PFSK-1 (cell line): ENCODE measurements around the gene OPCML.

Experiments used
- FOXP2 ChIP-seq: optimal IDR thresholded peaks from 2 replicates; pipeline ENCODE3; 2011; ENCODE audit warnings: borderline replicate concordance, control low read depth, inconsistent platforms; ENCODE audit not compliant: insufficient read depth; ENCODE audit errors: extremely low read length, extremely low read depth
- POLR2AphosphoS5 ChIP-seq: IDR thresholded peaks from 2 replicates; pipeline ENCODE4 v1.6.1; 2012; ENCODE audit warnings: low read depth, mild to moderate bottlenecking, control low read depth, low read length, moderate library complexity
- SIN3A ChIP-seq: IDR thresholded peaks from 2 replicates; pipeline ENCODE4 v1.6.1; 2012; ENCODE audit warnings: mild to moderate bottlenecking, low read length, moderate library complexity, borderline replicate concordance; ENCODE audit not compliant: insufficient read depth
- TAF1 ChIP-seq: IDR thresholded peaks from 2 replicates; pipeline ENCODE4 v1.6.1; 2012; ENCODE audit warnings: low read length, control low read depth, borderline replicate concordance; ENCODE audit not compliant: insufficient read depth
- TF ChIP-seq, protein P1 (sequence below), 2 experiments: IDR thresholded peaks; 2 replicates each; pipeline versions ENCODE4 v1.6.1 to v1.8.0; 2011 to 2012; ENCODE audit warnings: low read depth in 2 of 2, low read length in 2 of 2, control low read depth in 1 of 2, inconsistent platforms in 1 of 2, mild to moderate bottlenecking in 1 of 2, moderate library complexity in 1 of 2; ENCODE audit not compliant: insufficient read depth in 1 of 2

The OPCML gene

DNA sequence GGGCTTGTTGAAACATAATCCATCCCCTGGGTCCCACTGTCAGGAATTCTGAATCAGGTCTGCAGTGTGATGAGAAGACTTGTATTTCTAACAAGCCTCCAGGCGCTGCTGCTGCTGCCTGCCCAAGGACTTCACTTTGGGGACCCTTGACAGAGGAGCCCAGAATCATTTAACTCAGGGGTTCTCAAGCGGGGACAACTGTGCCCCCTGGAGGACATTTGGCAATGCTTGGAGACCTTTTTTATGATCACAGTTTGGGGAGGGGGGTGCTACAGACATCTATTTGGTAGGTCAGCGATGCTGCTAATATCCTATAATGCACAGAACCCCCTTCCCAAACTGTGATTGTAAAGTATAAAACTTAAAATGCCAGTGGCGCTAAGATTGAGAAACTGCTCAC is 312.8 kb downstream of the OPCML start:
- no peak for TF ChIP-seq POLR2AphosphoS5
- TF ChIP-seq FOXP2, result no peak
- TF ChIP-seq, protein P1, sequence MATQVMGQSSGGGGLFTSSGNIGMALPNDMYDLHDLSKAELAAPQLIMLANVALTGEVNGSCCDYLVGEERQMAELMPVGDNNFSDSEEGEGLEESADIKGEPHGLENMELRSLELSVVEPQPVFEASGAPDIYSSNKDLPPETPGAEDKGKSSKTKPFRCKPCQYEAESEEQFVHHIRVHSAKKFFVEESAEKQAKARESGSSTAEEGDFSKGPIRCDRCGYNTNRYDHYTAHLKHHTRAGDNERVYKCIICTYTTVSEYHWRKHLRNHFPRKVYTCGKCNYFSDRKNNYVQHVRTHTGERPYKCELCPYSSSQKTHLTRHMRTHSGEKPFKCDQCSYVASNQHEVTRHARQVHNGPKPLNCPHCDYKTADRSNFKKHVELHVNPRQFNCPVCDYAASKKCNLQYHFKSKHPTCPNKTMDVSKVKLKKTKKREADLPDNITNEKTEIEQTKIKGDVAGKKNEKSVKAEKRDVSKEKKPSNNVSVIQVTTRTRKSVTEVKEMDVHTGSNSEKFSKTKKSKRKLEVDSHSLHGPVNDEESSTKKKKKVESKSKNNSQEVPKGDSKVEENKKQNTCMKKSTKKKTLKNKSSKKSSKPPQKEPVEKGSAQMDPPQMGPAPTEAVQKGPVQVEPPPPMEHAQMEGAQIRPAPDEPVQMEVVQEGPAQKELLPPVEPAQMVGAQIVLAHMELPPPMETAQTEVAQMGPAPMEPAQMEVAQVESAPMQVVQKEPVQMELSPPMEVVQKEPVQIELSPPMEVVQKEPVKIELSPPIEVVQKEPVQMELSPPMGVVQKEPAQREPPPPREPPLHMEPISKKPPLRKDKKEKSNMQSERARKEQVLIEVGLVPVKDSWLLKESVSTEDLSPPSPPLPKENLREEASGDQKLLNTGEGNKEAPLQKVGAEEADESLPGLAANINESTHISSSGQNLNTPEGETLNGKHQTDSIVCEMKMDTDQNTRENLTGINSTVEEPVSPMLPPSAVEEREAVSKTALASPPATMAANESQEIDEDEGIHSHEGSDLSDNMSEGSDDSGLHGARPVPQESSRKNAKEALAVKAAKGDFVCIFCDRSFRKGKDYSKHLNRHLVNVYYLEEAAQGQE (IDR thresholded peaks at IDR 0.05; ENCODE audit: insufficient read depth in 1 of 2, low read depth in 2 of 2, low read length in 2 of 2), result no peak
- no peak for TF ChIP-seq SIN3A
- TF ChIP-seq TAF1, result no peak

DNA sequence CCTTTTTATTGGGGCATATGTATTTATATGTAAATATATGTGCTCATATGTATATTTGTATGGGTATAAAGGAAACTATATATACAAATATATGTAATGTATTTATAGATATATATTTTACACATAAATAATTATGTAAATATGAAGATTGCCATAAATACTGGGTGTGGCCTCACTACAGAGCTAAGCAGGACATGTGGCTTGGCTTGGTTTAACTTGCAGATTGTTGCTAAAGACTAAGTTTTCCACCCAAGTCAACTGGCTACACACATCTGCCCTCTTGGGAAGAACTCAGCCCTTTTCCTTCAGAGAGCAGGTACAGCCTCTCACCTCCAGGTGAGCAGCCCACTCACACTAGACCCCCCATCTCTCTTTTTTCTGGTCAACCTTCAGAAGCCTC is 315.5 kb downstream of the OPCML start:
- TF ChIP-seq, protein P1 (IDR thresholded peaks at IDR 0.05; ENCODE audit: insufficient read depth in 1 of 2, low read depth in 2 of 2, low read length in 2 of 2), result no peak
- TF ChIP-seq TAF1 (no peak), POLR2AphosphoS5 (no peak), FOXP2 (no peak), SIN3A (no peak)

DNA sequence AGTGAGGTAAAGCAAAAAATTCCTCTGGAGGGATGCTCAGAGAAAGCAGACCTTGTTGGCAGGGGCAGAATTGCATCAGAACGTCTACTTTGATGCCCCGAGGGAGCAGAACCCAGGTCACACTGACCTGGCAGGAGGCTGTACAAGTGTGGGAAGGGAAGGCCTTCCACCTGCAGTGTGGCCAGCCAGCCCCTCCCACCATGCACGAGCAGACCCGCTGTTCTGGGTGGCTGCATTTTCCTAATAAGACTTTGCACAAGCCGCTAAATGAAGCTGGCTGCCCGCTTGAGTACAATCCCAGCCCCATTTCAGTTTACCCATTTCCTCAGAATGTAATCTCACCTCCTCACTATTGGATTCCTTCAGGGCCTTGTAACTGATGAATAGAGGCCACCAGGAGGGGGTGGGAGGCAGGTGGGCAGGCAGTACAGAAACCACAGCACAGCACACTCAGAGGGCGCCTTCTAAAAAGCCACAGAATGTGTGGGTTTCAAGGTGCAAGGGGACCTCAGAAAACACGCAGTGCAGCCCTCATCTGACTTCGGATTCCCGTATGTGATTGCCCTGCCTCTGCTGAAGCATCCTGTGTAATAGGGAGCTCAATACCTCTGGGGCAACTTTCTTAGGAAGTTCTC is 316.6 kb downstream of the OPCML start:
- no peak for TF ChIP-seq TAF1
- no peak for TF ChIP-seq POLR2AphosphoS5

DNA sequence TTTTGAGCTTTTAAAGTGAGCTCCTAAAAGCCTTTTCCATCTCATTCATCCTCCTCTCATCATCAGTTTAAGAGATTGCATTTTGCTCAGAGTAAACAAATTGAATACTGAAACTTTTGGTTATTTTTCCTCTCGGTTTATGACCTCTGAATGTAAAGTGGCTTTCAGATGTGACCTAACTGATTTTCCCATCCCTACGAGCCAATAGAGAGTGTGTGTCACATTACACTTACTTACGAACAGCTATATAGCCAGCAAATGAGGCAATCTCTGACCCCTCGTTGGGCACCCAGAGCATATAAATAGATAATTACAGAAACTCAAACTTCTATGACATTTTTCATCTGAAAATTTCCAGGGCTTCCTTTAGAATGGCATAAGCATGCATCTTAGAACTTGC is 317.7 kb downstream of the OPCML start:
- no peak for TF ChIP-seq FOXP2
- no peak for TF ChIP-seq SIN3A
- no peak for TF ChIP-seq TAF1
- no peak for TF ChIP-seq POLR2AphosphoS5
- TF ChIP-seq, protein P1 (IDR thresholded peaks at IDR 0.05; ENCODE audit: insufficient read depth in 1 of 2, low read depth in 2 of 2, low read length in 2 of 2), result no peak

DNA sequence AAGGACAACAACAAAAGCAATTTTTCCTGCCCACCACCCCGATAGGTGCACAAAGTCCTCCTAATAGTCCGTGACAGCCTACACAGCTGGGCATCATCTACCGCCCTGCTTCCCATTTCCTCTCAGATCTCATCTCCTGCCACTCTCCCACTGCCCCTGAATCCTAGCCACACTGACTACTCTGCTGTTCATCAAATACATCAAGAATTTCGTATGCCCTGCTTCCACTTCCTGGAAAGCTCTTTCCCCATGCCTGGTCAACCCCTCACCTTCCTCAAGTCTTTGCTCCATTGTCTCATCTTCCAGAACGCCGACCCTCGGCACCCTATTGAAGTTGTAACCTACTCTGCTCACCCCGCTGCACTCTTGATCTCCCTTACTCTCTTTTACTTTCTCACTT is 320.1 kb downstream of the OPCML start:
- TF ChIP-seq POLR2AphosphoS5, result no peak
- TF ChIP-seq SIN3A, result no peak
- TF ChIP-seq, protein P1 (IDR thresholded peaks at IDR 0.05; ENCODE audit: insufficient read depth in 1 of 2, low read depth in 2 of 2, low read length in 2 of 2), result no peak
- TF ChIP-seq TAF1, result no peak
- no peak for TF ChIP-seq FOXP2
